HepG2 (cell line): ENCODE data around the gene ACAN. TPM values are rescaled to one million over a fixed set of nuclear protein-coding genes. Genes with fewer than 3 reads are reported as not detected.

Experiments used
- ATAC-seq: fragments of 200-7000 bp; cut with Tn5 transposase; 3 replicates; pipeline ENCODE4 v1.9.1; 2020; ENCODE audit warnings: mild to moderate bottlenecking, moderate library complexity
- BruUV-seq: library from RNA; stranded (reverse); fragments of 400-500 nt; replicated peaks from 2 replicates; lab custom pipeline; 2021; lab: Mats Ljungman, UMichigan
- CTCF ChIA-PET: fragments of 300-600 bp; formaldehyde crosslinking; extraction: SDS; loops from one replicate; lab custom pipeline; 2021; ENCODE audit warnings: low total read pairs, inconsistent platforms, low intra/inter-chr PET ratio; lab: Yijun Ruan, JAX
- POLR2A ChIA-PET: fragments of 350-600 bp; sonication (Branson Sonifier 250); formaldehyde crosslinking; loops from one replicate; lab custom pipeline; 2020; ENCODE audit warnings: antibody characterized with exemption, inconsistent platforms; lab: Yijun Ruan, JAX
- DNase-seq: peaks from one replicate; pipeline ENCODE4 v3.0.0-alpha.2; 2015; ENCODE audit warnings: low spot score
- FAIRE-seq: peaks from 3 replicates; lab custom pipeline; 2011; peaks lifted over from hg19 to GRCh38; lab: Jason Lieb, UNC
- H2AFZ ChIP-seq: one replicate; pipeline ENCODE4 v1.6.1; 2011; ENCODE audit warnings: low read length, inconsistent platforms
- H3K27ac ChIP-seq: fragments of 300-600 bp; 3 replicates; pipeline ENCODE4 v1.8.0; 2011; ENCODE audit warnings: mixed run types, mild to moderate bottlenecking, mixed read lengths, low read length, inconsistent platforms; ENCODE audit not compliant: insufficient read depth; ENCODE audit errors: extremely low read length
- H3K27me3 ChIP-seq, 2 experiments: fragments of 200-600 bp in 1 of 2; 2 replicates in 1 of 2; 3 replicates in 1 of 2; pipeline versions ENCODE4 v1.6.0 to v1.8.0; 2011; ENCODE audit warnings: low read length in 2 of 2, mild to moderate bottlenecking in 2 of 2, moderate library complexity in 2 of 2, inconsistent platforms in 1 of 2; ENCODE audit not compliant: insufficient read depth in 2 of 2, control insufficient read depth in 1 of 2
- H3K36me3 ChIP-seq, 2 experiments: fragments of 200-600 bp in 1 of 2; replicated peaks in 1 of 2; 2 replicates in 1 of 2; 3 replicates in 1 of 2; pipeline versions ENCODE4 v1.5.1 to v1.8.0; 2011; ENCODE audit warnings: low read length in 2 of 2, inconsistent platforms in 1 of 2; ENCODE audit not compliant: insufficient read depth in 2 of 2, control insufficient read depth in 1 of 2
- H3K4me1 ChIP-seq: 2 replicates; pipeline ENCODE4 v1.5.1; 2012; ENCODE audit warnings: low read length, inconsistent platforms; ENCODE audit not compliant: insufficient read depth
- H3K4me2 ChIP-seq: 2 replicates; pipeline ENCODE4 v1.6.0; 2011; ENCODE audit warnings: low read depth, low read length, inconsistent platforms
- H3K4me3 ChIP-seq, 3 experiments: fragments of 200-600 bp in 1 of 3; sonication (generic), shearing (Covaris generic) in 1 of 3; replicated peaks in 1 of 3; 2 replicates each; pipeline ENCODE4 v1.5.1; 2011 to 2016; ENCODE audit warnings: low read length in 3 of 3, inconsistent platforms in 2 of 3, low read depth in 2 of 3, mild to moderate bottlenecking in 2 of 3, control low read depth in 1 of 3, mixed read lengths in 1 of 3; ENCODE audit not compliant: insufficient read depth in 1 of 3
- H3K79me2 ChIP-seq: one replicate; pipeline ENCODE4 v1.6.1; 2011; ENCODE audit warnings: low read length, inconsistent platforms; ENCODE audit not compliant: insufficient read depth
- H3K9ac ChIP-seq: 2 replicates; pipeline ENCODE4 v1.6.0; 2011; ENCODE audit warnings: mild to moderate bottlenecking, low read depth, low read length, inconsistent platforms; ENCODE audit not compliant: insufficient read depth
- H3K9me3 ChIP-seq: 2 replicates; pipeline ENCODE4 v1.5.1; 2012; ENCODE audit warnings: mild to moderate bottlenecking, low read length
- H4K20me1 ChIP-seq: 2 replicates; pipeline ENCODE4 v1.6.0; 2011; ENCODE audit warnings: inconsistent platforms, mild to moderate bottlenecking, low read length, moderate library complexity; ENCODE audit not compliant: insufficient read depth
- KAT7 ChIP-seq: IDR thresholded peaks from 2 replicates; pipeline ENCODE4 v1.6.1; 2018; ENCODE audit warnings: borderline replicate concordance, missing compliant biosample characterization
- SRSF1 ChIP-seq: fragments of 200-400 bp; formaldehyde crosslinking; optimal IDR thresholded peaks from 2 replicates; pipeline ENCODE3; 2017; ENCODE audit warnings: mild to moderate bottlenecking, low read depth, low read length, moderate library complexity
- STAG1 ChIP-seq: sonication (generic); formaldehyde crosslinking; IDR thresholded peaks from 2 replicates; pipeline ENCODE4 v1.4.0; 2020; ENCODE audit warnings: missing genetic modification reagents
- ZFP36 ChIP-seq: fragments of 150-350 bp; IDR thresholded peaks from 2 replicates; pipeline ENCODE4 v1.6.1; 2018; ENCODE audit warnings: borderline replicate concordance, low read length, low read depth; ENCODE audit not compliant: partially characterized antibody
- ZNF629 ChIP-seq: sonication (generic); formaldehyde crosslinking; conservative IDR thresholded peaks from 2 replicates; pipeline ENCODE4 v1.5.0; 2020; ENCODE audit warnings: missing genetic modification reagents
- ZNF768 ChIP-seq: sonication (generic); formaldehyde crosslinking; IDR thresholded peaks from 2 replicates; pipeline ENCODE4 v1.4.0; 2020; ENCODE audit warnings: missing genetic modification reagents
- ZNF816 ChIP-seq: sonication (generic); formaldehyde crosslinking; IDR thresholded peaks from 2 replicates; pipeline ENCODE4 v1.8.0; 2022; ENCODE audit warnings: missing genetic modification reagents, mild to moderate bottlenecking, borderline replicate concordance
- WGBS: methylation state at CpG from one replicate; pipeline ENCODE4 v1.1.6; 2017; ENCODE audit warnings: low lambda C conversion rate; 5-methylcytosine and 5-hydroxymethylcytosine counted together
- in situ Hi-C: cut with HindIII; loops from 2 replicates; pipeline ENCODE4 v1.10.0; 2017; ENCODE audit warnings: low pct_unique_long_range_greater_than_20kb; ENCODE audit not compliant: extremely low pct_ligation_motif_present
- intact Hi-C: fragments of 100-400 bp; cut with micrococcal nuclease; formaldehyde crosslinking; loops from one replicate; pipeline ENCODE4 v1.10.0; 2022; ENCODE audit not compliant: unreplicated experiment
- polyA plus RNA-seq, 8 experiments: library from polyadenylated mRNA; depleted of rRNA in 3 of 8; stranded (reverse) in 7 of 8; unstranded in 1 of 8; fragments of >200 nt; fragmentation: Illumina TruSeq in 4 of 8; extraction: Trizol in 4 of 8; gene quantifications; 2 replicates each; pipeline versions ENCODE4 v1.2.1 to v1.2.3, GENCODE V29; 2011 to 2016; ENCODE audit warnings: low read depth in 4 of 8, missing spikeins in 1 of 8, mixed read lengths in 1 of 8; ENCODE audit not compliant: insufficient read depth in 1 of 8
- total RNA-seq, 5 experiments: library from RNA; depleted of rRNA; stranded (reverse); fragments of >200 nt; fragmentation: Illumina TruSeq; extraction: Trizol; gene quantifications; 2 replicates each; pipeline ENCODE4 v1.2.3, GENCODE V29; 2016; ENCODE audit warnings: low read depth in 1 of 5
- TF ChIP-seq, protein P1 (sequence below): IDR thresholded peaks from 2 replicates; pipeline ENCODE4 v1.6.1; 2016

Gene ACAN
- total and polyA plus RNA-seq, 2 of the 13 experiments (the other 11 are each of a cell fraction or from before 2014, with no cell fraction given): not detected

DNA sequence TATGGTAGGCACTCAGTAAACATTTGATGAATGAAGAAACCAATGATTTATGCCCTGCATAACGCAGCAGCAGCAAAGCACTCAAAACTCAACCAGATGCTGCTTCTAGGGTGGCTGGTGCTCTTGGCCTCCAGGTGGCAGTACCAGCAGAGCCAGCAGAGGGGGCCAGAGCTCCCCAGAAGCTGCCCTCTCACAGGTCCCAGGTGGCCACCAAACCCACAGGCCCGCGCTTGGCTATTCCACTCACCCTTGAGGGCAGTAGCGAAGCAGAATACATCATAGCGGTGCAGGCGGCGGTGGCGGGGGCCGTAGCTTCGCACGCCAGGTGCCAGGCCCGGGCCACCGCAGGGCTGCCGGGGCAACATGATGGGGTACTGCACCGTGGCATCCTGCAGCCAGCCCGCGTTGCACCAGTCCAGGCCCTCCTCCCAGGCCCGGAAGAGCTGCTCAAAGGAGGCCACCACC is 75.5 kb downstream of the ACAN start (continued):
- TF ChIP-seq KAT7 (no peak), STAG1 (CRISPR knock-in tag) (peak; percentile 64), ZNF816 (CRISPR knock-in tag) (no peak), SRSF1 (peak; percentile 53)
- TF ChIP-seq, protein P1, sequence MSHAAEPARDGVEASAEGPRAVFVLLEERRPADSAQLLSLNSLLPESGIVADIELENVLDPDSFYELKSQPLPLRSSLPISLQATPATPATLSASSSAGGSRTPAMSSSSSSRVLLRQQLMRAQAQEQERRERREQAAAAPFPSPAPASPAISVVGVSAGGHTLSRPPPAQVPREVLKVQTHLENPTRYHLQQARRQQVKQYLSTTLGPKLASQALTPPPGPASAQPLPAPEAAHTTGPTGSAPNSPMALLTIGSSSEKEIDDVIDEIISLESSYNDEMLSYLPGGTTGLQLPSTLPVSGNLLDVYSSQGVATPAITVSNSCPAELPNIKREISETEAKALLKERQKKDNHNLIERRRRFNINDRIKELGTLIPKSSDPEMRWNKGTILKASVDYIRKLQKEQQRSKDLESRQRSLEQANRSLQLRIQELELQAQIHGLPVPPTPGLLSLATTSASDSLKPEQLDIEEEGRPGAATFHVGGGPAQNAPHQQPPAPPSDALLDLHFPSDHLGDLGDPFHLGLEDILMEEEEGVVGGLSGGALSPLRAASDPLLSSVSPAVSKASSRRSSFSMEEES (CRISPR knock-in tag): no peak

DNA sequence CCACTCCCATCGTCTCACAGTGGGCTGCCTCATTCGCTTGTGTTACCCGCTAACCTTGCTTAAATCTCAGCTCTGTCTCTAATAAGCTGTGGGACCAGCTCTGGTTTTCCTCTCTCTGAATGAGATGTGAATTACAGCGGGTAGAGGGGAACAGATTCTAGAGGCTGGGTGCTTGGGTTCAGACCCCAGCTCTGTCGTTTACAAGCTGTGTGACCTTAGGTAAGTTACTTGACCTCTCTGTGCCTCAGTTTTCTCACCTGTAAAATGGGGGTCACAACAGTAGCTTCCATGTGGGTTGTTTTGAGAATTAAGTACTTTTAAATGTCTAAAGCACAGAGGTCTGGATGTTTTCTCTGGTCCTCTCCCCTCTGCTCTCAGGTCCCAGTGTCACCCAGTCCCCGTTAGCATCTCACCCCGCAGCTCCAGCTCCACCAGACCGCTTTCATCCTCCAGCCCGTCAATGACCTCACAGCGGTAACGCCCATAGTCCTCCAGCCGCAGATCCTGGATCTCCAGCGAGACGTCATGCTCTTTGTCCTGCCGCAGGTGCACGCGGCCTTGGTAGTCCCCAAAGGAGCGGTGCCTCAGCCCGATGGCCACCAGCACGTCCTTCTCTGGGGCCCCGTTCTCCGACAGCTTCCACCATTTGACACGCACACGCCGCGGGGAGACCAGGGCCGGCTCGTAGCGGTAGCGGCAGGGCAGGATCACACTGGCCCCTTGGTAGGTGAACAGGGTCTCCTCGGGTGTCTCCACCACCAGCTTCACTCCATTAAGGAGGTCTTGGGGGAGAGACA is 77.9 kb downstream of the ACAN start:
- TF ChIP-seq ZNF768 (CRISPR knock-in tag) (peak; percentile 39; the same call in 1 of the 2 replicates), ZFP36 (no peak), ZNF629 (peak; percentile 43; the same call in 1 of the 2 replicates)
- ChIA-PET CTCF (no interaction called here), POLR2A (no interaction called here)
- H3K79me2 ChIP-seq: no peaks in the 10 kb centered on the region
- no peaks in the 10 kb centered on the region for H3K9me3 ChIP-seq
- 51% methylated on average over 20 of the region's 31 CpGs for WGBS
- no peaks in the 10 kb centered on the region for H3K36me3 ChIP-seq
- no peak overlapping the region for H2AFZ ChIP-seq
- H3K4me2 ChIP-seq: no peak overlapping the region
- FAIRE-seq: no peak
- DNase-seq: no peak
- H4K20me1 ChIP-seq: no peaks in the 10 kb centered on the region
- no TSS peak for BruUV-seq
- no peak overlapping the region for H3K27ac ChIP-seq
- H3K4me1 ChIP-seq: no peaks in the 10 kb centered on the region
- intact Hi-C loops: no loop called here
- ATAC-seq: no peak
- peaks cover 7 to 23% of the 10 kb centered on the region in 2 experiments; a peak in 4 of 5 replicates for H3K27me3 ChIP-seq
- H3K9ac ChIP-seq: no peak overlapping the region
- in situ Hi-C loops: no loop called here
- H3K4me3 ChIP-seq: no peak overlapping the region
